ENCODE data around the gene FOSL2.

The FOSL2 gene

GRCh38 chr2:28428486-28428885, 35.8 kb downstream of the FOSL2 start:
- H3K4me1 Mint-ChIP-seq = peaks cover 6% of the 10 kb centered on the region
- H3K9me3 Mint-ChIP-seq = peaks cover 2% of the 10 kb centered on the region
- ATAC-seq (ENCODE audit: low read depth) (no peak), DNase-seq (ENCODE audit: low spot score in 2 of 2) (no peak)
- peaks cover 16% of the 10 kb centered on the region for H3K27me3 Mint-ChIP-seq
- H3K27ac Mint-ChIP-seq = no peak overlapping the region
- H3K36me3 Mint-ChIP-seq = no peaks in the 10 kb centered on the region
- no peak overlapping the region for H3K4me3 Mint-ChIP-seq

GRCh38 chr2:28429636-28430376, 37.1 kb downstream of the FOSL2 start:
- H3K27ac Mint-ChIP-seq = no peak overlapping the region
- no peak overlapping the region for H3K4me3 Mint-ChIP-seq
- peaks cover 2% of the 10 kb centered on the region for H3K9me3 Mint-ChIP-seq
- H3K36me3 Mint-ChIP-seq = no peaks in the 10 kb centered on the region
- H3K4me1 Mint-ChIP-seq = no peaks in the 10 kb centered on the region
- DNase-seq (ENCODE audit: low spot score in 2 of 2) (no peak), ATAC-seq (ENCODE audit: low read depth) (no peak)
- peaks cover 13% of the 10 kb centered on the region for H3K27me3 Mint-ChIP-seq

- Mint-ChIP-seq H3K4me3 (no peak overlapping the region), H3K27ac (no peak overlapping the region), H3K9me3 (peaks cover 2% of the 10 kb centered on the region), H3K27me3 (peaks cover 13% of the 10 kb centered on the region), H3K36me3 (no peaks in the 10 kb centered on the region), H3K4me1 (no peaks in the 10 kb centered on the region)
- ATAC-seq (ENCODE audit: low read depth) (no peak), DNase-seq (ENCODE audit: low spot score in 2 of 2) (no peak)
These were observed 37.7 kb downstream of the FOSL2 start for GRCh38 chr2:28430377-28430765.

DNA sequence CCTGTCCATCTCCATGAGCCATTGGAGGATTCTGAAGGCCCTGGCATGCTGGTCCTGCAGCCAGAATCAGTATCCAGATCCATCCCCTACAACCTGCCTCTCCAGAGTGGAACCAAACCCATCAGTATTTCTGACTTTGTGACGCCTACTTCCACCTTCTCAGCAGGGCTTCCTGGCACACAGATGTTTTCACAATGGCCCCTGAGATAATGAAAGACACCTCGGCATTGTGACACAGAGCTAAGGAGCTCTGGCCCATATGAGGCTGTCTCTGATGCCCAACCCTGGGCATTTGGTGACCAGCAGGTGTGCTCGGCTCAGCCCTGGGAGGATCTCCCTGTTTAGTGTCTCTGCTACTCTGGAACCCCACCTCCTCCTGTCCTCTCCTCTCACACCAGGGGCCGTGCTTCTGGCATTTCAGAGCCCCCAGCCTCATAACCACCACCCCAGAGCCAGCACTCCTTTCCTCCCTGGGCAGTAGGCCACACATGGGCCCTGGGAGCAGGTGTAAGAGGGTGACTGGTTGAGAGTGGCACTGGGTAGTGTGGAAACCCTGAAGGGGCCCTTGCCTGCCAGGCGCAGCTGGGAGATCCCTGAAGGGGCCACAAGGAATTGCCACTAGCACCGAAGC, 38.2 kb downstream of the FOSL2 start:
- DNase-seq (ENCODE audit: low spot score in 2 of 2) (no peak), ATAC-seq (ENCODE audit: low read depth) (no peak)
- H3K9me3 Mint-ChIP-seq = peaks cover 2% of the 10 kb centered on the region
- no peaks in the 10 kb centered on the region for H3K4me1 Mint-ChIP-seq
- H3K27me3 Mint-ChIP-seq = peaks cover 11% of the 10 kb centered on the region
- no peak overlapping the region for H3K4me3 Mint-ChIP-seq
- H3K27ac Mint-ChIP-seq = no peak overlapping the region
- no peaks in the 10 kb centered on the region for H3K36me3 Mint-ChIP-seq

GRCh38 chr2:28431741-28432140, 39.1 kb downstream of the FOSL2 start:
- Mint-ChIP-seq H3K4me3 (no peak overlapping the region), H3K4me1 (no peaks in the 10 kb centered on the region), H3K36me3 (no peaks in the 10 kb centered on the region), H3K27ac (no peak overlapping the region), H3K27me3 (peaks cover 9% of the 10 kb centered on the region), H3K9me3 (peaks cover 2% of the 10 kb centered on the region)
- ATAC-seq (ENCODE audit: low read depth) (no peak), DNase-seq (ENCODE audit: low spot score in 2 of 2) (no peak)

- H3K4me3 Mint-ChIP-seq = no peak overlapping the region
- no peaks in the 10 kb centered on the region for H3K36me3 Mint-ChIP-seq
- peaks cover 2% of the 10 kb centered on the region for H3K9me3 Mint-ChIP-seq
- H3K27ac Mint-ChIP-seq = no peak overlapping the region
- ATAC-seq (ENCODE audit: low read depth) (no peak), DNase-seq (ENCODE audit: low spot score in 2 of 2) (no peak)
- peaks cover 6% of the 10 kb centered on the region for H3K27me3 Mint-ChIP-seq
- H3K4me1 Mint-ChIP-seq = no peaks in the 10 kb centered on the region
These were observed 39.7 kb downstream of the FOSL2 start for GRCh38 chr2:28432362-28432761.

- Mint-ChIP-seq H3K4me1 (no peaks in the 10 kb centered on the region), H3K9me3 (peaks cover 2% of the 10 kb centered on the region), H3K27me3 (peaks cover 6% of the 10 kb centered on the region), H3K4me3 (no peak overlapping the region), H3K36me3 (no peaks in the 10 kb centered on the region), H3K27ac (no peak overlapping the region)
- ATAC-seq (ENCODE audit: low read depth) (no peak), DNase-seq (ENCODE audit: low spot score in 2 of 2) (no peak)
These were observed 40.6 kb downstream of the FOSL2 start for GRCh38 chr2:28433215-28433614.

DNA sequence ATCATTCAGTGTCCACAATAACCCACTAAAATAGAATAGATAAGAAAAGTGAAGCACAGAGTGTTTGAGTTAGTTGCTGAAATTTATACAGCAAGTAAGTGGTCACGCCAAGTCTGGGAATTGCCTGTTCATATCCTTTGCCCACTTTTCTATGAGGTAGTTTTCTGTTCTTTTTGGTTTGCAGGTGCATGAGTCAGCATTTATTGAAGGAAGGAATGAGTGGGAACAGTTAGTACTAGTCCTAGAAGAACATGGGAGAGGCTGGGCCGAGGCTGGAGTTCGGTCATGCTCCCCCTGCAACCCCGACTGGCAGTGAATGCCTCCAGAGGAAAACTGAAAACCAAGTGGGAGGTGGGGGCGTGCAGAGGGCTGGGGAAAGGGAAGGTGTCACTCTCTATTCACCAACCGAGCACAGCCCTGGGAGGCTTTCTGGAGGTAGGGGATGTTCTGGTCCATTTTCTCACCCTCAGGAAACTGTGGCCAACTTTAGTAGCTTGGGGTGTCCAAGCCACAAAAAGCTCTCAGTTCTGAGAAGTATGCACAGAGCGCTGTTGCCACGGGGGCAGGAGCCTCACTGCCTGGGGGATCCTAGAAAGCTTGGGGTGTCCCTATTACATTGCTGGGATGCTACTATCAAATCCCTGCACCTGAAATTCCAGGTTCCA, 41.4 kb downstream of the FOSL2 start:
- no peak for DNase-seq (ENCODE audit: low spot score in 2 of 2)
- Mint-ChIP-seq H3K4me3 (no peak overlapping the region), H3K9me3 (peaks cover 2% of the 10 kb centered on the region), H3K4me1 (no peaks in the 10 kb centered on the region), H3K27ac (no peak overlapping the region), H3K27me3 (peaks cover 6% of the 10 kb centered on the region), H3K36me3 (no peaks in the 10 kb centered on the region)
- no peak for ATAC-seq (ENCODE audit: low read depth)

DNA sequence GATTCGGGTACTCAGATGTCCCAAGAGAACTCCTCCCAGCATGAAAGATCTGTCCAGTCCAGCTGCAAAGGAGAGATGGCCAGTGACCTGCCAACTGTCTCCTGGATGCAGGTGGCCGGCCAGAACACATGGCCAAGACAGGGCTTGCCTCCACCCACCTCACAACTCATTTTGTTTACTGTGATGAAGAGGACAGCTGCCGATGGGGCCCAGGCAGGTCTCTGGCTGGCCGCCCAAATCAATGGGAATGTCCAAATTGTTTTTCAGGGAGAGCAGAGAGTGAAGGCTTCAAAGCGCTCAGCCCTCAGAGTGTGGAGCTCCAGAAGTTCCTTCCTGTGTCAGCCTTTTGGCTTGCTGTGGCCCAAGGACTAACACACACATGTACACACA, 41.9 kb downstream of the FOSL2 start:
- H3K27me3 Mint-ChIP-seq = peaks cover 6% of the 10 kb centered on the region
- DNase-seq (ENCODE audit: low spot score in 2 of 2) (no peak), ATAC-seq (ENCODE audit: low read depth) (no peak)
- no peak overlapping the region for H3K4me3 Mint-ChIP-seq
- no peaks in the 10 kb centered on the region for H3K4me1 Mint-ChIP-seq
- H3K36me3 Mint-ChIP-seq = no peaks in the 10 kb centered on the region
- H3K27ac Mint-ChIP-seq = no peak overlapping the region
- H3K9me3 Mint-ChIP-seq = peaks cover 2% of the 10 kb centered on the region

DNA sequence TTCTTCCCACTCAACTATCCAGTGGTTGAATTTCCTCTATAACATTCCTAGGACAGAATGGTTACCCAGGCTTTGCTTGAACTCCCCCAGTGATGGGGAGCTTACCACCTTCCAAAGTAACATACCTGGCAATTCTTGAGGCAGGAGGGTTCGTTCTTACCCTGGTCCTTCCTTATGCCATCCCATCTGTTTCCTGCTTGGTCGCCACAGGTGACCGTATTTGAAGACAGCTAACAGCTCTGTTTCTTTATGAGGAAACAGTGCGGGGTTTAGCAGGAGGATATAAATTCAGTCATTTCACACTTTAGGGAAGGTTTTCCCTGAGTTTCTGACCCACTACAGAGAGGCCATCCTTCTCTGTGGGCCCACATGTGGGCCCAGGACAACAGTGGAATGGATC, 42.6 kb downstream of the FOSL2 start:
- Mint-ChIP-seq H3K27ac (no peak overlapping the region), H3K27me3 (peaks cover 6% of the 10 kb centered on the region), H3K4me3 (no peak overlapping the region)

GRCh38 chr2:28435814-28436351, 43.2 kb downstream of the FOSL2 start:
- DNase-seq (ENCODE audit: low spot score in 2 of 2) = no peak
- H3K27ac Mint-ChIP-seq = no peak overlapping the region
- H3K4me1 Mint-ChIP-seq = no peaks in the 10 kb centered on the region
- H3K36me3 Mint-ChIP-seq = no peaks in the 10 kb centered on the region
- H3K9me3 Mint-ChIP-seq = peaks cover 2% of the 10 kb centered on the region
- no peak overlapping the region for H3K4me3 Mint-ChIP-seq
- H3K27me3 Mint-ChIP-seq = peaks cover 6% of the 10 kb centered on the region
- no peak for ATAC-seq (ENCODE audit: low read depth)

More for the DNA sequence above, 42.6 kb downstream of the FOSL2 start:
- Mint-ChIP-seq H3K9me3 (peaks cover 2% of the 10 kb centered on the region), H3K4me1 (no peaks in the 10 kb centered on the region), H3K36me3 (no peaks in the 10 kb centered on the region)
- ATAC-seq (ENCODE audit: low read depth) (no peak), DNase-seq (ENCODE audit: low spot score in 2 of 2) (no peak)

GRCh38 chr2:28436525-28437051, 43.9 kb downstream of the FOSL2 start:
- Mint-ChIP-seq H3K36me3 (no peaks in the 10 kb centered on the region), H3K27me3 (peaks cover 6% of the 10 kb centered on the region), H3K27ac (no peak overlapping the region), H3K4me3 (no peak overlapping the region), H3K9me3 (peaks cover 2% of the 10 kb centered on the region), H3K4me1 (no peaks in the 10 kb centered on the region)
- DNase-seq (ENCODE audit: low spot score in 2 of 2) (no peak), ATAC-seq (ENCODE audit: low read depth) (no peak)

GRCh38 chr2:28437149-28437835, 44.6 kb downstream of the FOSL2 start:
- Mint-ChIP-seq H3K27me3 (peaks cover 7% of the 10 kb centered on the region), H3K9me3 (peaks cover 4% of the 10 kb centered on the region), H3K27ac (no peak overlapping the region), H3K4me1 (no peaks in the 10 kb centered on the region), H3K4me3 (no peak overlapping the region), H3K36me3 (no peaks in the 10 kb centered on the region)
- ATAC-seq (ENCODE audit: low read depth) (no peak), DNase-seq (ENCODE audit: low spot score in 2 of 2) (no peak)

DNA sequence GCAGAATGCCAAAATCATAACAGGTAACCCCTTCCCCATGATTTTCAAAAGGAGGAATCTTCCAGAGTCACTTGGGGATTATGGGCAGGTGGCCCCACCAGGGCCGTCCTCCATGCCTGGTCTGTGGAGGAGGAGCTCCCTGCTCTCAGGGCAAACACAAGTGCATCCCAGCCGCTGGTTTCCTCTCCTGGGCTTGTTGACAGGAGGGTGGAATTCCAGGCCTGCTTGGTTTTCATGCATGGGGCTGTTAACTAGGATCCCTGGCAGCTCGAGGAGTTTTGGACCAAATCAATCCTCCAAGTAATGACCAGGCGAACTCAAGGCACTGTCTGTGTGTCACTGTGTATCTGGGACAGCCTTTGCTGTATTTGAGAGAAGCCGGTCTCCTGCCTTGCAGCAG, 45.3 kb downstream of the FOSL2 start:
- peaks cover 7% of the 10 kb centered on the region for H3K27me3 Mint-ChIP-seq
- H3K27ac Mint-ChIP-seq = no peak overlapping the region
- peaks cover 2% of the 10 kb centered on the region for H3K9me3 Mint-ChIP-seq
- ATAC-seq (ENCODE audit: low read depth) = no peak
- no peak overlapping the region for H3K4me3 Mint-ChIP-seq
- no peak for DNase-seq (ENCODE audit: low spot score in 2 of 2)
- no peaks in the 10 kb centered on the region for H3K4me1 Mint-ChIP-seq
- H3K36me3 Mint-ChIP-seq = no peaks in the 10 kb centered on the region
